ENCODE data around the gene KLHL17. TPM values are rescaled to one million over a fixed set of nuclear protein-coding genes. Genes with fewer than 3 reads are reported as not detected.
"Not testable (repeated sequence)": the region's sequence is repeated elsewhere in the genome, so short reads cannot be mapped to it uniquely, and the experiment has no call there.

The KLHL17 gene
- total RNA-seq, 1 experiment from 2014 or later = 66.9 TPM

GRCh38 chr1:1011396-1011949 is 51.1 kb downstream of the KLHL17 start (continued):
- TF ChIP-seq, protein P1, sequence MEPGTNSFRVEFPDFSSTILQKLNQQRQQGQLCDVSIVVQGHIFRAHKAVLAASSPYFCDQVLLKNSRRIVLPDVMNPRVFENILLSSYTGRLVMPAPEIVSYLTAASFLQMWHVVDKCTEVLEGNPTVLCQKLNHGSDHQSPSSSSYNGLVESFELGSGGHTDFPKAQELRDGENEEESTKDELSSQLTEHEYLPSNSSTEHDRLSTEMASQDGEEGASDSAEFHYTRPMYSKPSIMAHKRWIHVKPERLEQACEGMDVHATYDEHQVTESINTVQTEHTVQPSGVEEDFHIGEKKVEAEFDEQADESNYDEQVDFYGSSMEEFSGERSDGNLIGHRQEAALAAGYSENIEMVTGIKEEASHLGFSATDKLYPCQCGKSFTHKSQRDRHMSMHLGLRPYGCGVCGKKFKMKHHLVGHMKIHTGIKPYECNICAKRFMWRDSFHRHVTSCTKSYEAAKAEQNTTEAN (CRISPR knock-in tag; IDR thresholded peaks at IDR 0.05) = no peak
- no peak for TF ChIP-seq ESRRA (CRISPR knock-in tag; IDR thresholded peaks at IDR 0.05; ENCODE audit: borderline replicate concordance)
- TF ChIP-seq MYBL2 (CRISPR knock-in tag; IDR thresholded peaks at IDR 0.05) = no peak

GRCh38 chr1:1012736-1013104 is 52.3 kb downstream of the KLHL17 start:
- peak overlapping the region; percentile 78 for H3K4me3 Mint-ChIP-seq
- not testable (repeated sequence) for DNase-seq (ENCODE audit: low spot score); H3K36me3 Mint-ChIP-seq; ATAC-seq; H3K9me3 Mint-ChIP-seq
- H3K27ac Mint-ChIP-seq = peak overlapping the region; percentile 95
- H3K27me3 Mint-ChIP-seq (ENCODE audit: low read depth) = peaks cover 52% of the 10 kb centered on the region
- H3K4me1 Mint-ChIP-seq = peaks cover 29% of the 10 kb centered on the region
- POLR2A ChIA-PET = interaction anchor here (0.6 to 2.7 kb wide), 3 partner anchors 12 to 27 kb away, joined by 3 to 8 read pairs (median 3); no protein-coding TSS in a partner anchor
- CTCF ChIA-PET = interaction anchor here (1.4 to 3.6 kb wide), 5 partner anchors 10 to 51 kb away, joined by 5 to 36 read pairs (median 18); partner anchors contain the start of gene PERM1

GRCh38 chr1:1013105-1013921 is 52.9 kb downstream of the KLHL17 start, which contains the start of gene ISG15:
Gene ISG15 (plus strand): TSS chr1:1013497. CDS start chr1:1013574, 77 bp downstream.
- no peaks in the 10 kb centered on the region for H3K36me3 Mint-ChIP-seq
- POLR2A ChIA-PET = interaction anchor here (0.6 to 2.7 kb wide), 8 partner anchors 9 to 297 kb away, joined by 3 to 10 read pairs (median 3); no protein-coding TSS in a partner anchor
- peak; percentile 78 for ATAC-seq
- peaks cover 29% of the 10 kb centered on the region for H3K4me1 Mint-ChIP-seq
- H3K27me3 Mint-ChIP-seq (ENCODE audit: low read depth) = peaks cover 48% of the 10 kb centered on the region
- DNase-seq (ENCODE audit: low spot score) = peak; percentile 88
- peak within 1 kb of the TSS; percentile 95 for H3K27ac Mint-ChIP-seq
- CTCF ChIA-PET = interaction anchor here (0.7 to 3.6 kb wide), 13 partner anchors 8 to 237 kb away, joined by 3 to 36 read pairs (median 5); partner anchors contain the start of genes HES4 and PERM1
- H3K9me3 Mint-ChIP-seq = peaks cover 8% of the 10 kb centered on the region
- peak within 1 kb of the TSS; percentile 78 for H3K4me3 Mint-ChIP-seq
- TF ChIP-seq ZNF425 (CRISPR knock-in tag; conservative IDR thresholded peaks at IDR 0.05) (no peak), GABPB1 (CRISPR knock-in tag; IDR thresholded peaks at IDR 0.05) (no peak), ATF1 (CRISPR knock-in tag; IDR thresholded peaks at IDR 0.05) (no peak), FOXK1 (CRISPR knock-in tag; IDR thresholded peaks at IDR 0.05) (peak; percentile 17; the same call in 1 of the 2 replicates), ZNF317 (CRISPR knock-in tag; IDR thresholded peaks at IDR 0.05; ENCODE audit: borderline replicate concordance, low read depth) (no peak), MXD4 (CRISPR knock-in tag; IDR thresholded peaks at IDR 0.05; ENCODE audit: borderline replicate concordance) (no peak), FOXP4 (CRISPR knock-in tag; IDR thresholded peaks at IDR 0.05) (no peak), HMGA2 (CRISPR knock-in tag; IDR thresholded peaks at IDR 0.05) (no peak)
- TF ChIP-seq, protein P2, sequence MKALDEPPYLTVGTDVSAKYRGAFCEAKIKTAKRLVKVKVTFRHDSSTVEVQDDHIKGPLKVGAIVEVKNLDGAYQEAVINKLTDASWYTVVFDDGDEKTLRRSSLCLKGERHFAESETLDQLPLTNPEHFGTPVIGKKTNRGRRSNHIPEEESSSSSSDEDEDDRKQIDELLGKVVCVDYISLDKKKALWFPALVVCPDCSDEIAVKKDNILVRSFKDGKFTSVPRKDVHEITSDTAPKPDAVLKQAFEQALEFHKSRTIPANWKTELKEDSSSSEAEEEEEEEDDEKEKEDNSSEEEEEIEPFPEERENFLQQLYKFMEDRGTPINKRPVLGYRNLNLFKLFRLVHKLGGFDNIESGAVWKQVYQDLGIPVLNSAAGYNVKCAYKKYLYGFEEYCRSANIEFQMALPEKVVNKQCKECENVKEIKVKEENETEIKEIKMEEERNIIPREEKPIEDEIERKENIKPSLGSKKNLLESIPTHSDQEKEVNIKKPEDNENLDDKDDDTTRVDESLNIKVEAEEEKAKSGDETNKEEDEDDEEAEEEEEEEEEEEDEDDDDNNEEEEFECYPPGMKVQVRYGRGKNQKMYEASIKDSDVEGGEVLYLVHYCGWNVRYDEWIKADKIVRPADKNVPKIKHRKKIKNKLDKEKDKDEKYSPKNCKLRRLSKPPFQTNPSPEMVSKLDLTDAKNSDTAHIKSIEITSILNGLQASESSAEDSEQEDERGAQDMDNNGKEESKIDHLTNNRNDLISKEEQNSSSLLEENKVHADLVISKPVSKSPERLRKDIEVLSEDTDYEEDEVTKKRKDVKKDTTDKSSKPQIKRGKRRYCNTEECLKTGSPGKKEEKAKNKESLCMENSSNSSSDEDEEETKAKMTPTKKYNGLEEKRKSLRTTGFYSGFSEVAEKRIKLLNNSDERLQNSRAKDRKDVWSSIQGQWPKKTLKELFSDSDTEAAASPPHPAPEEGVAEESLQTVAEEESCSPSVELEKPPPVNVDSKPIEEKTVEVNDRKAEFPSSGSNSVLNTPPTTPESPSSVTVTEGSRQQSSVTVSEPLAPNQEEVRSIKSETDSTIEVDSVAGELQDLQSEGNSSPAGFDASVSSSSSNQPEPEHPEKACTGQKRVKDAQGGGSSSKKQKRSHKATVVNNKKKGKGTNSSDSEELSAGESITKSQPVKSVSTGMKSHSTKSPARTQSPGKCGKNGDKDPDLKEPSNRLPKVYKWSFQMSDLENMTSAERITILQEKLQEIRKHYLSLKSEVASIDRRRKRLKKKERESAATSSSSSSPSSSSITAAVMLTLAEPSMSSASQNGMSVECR (CRISPR knock-in tag; IDR thresholded peaks at IDR 0.05; ENCODE audit: borderline replicate concordance) = no peak; the same call in 1 of the 2 replicates
- TF ChIP-seq, protein P3, sequence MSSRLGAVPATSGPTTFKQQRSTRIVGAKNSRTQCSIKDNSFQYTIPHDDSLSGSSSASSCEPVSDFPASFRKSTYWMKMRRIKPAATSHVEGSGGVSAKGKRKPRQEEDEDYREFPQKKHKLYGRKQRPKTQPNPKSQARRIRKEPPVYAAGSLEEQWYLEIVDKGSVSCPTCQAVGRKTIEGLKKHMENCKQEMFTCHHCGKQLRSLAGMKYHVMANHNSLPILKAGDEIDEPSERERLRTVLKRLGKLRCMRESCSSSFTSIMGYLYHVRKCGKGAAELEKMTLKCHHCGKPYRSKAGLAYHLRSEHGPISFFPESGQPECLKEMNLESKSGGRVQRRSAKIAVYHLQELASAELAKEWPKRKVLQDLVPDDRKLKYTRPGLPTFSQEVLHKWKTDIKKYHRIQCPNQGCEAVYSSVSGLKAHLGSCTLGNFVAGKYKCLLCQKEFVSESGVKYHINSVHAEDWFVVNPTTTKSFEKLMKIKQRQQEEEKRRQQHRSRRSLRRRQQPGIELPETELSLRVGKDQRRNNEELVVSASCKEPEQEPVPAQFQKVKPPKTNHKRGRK (CRISPR knock-in tag; IDR thresholded peaks at IDR 0.05; ENCODE audit: borderline replicate concordance) = no peak
- TF ChIP-seq, protein P4, sequence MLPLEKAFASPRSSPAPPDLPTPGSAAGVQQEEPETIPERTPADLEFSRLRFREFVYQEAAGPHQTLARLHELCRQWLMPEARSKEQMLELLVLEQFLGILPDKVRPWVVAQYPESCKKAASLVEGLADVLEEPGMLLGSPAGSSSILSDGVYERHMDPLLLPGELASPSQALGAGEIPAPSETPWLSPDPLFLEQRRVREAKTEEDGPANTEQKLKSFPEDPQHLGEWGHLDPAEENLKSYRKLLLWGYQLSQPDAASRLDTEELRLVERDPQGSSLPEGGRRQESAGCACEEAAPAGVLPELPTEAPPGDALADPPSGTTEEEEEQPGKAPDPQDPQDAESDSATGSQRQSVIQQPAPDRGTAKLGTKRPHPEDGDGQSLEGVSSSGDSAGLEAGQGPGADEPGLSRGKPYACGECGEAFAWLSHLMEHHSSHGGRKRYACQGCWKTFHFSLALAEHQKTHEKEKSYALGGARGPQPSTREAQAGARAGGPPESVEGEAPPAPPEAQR (CRISPR knock-in tag; IDR thresholded peaks at IDR 0.05) = no peak
- TF ChIP-seq, protein P5, sequence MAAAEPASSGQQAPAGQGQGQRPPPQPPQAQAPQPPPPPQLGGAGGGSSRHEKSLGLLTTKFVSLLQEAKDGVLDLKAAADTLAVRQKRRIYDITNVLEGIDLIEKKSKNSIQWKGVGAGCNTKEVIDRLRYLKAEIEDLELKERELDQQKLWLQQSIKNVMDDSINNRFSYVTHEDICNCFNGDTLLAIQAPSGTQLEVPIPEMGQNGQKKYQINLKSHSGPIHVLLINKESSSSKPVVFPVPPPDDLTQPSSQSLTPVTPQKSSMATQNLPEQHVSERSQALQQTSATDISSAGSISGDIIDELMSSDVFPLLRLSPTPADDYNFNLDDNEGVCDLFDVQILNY (CRISPR knock-in tag; IDR thresholded peaks at IDR 0.05) = no peak
